Measurements from ENCODE around the gene SNPH.

DNA sequence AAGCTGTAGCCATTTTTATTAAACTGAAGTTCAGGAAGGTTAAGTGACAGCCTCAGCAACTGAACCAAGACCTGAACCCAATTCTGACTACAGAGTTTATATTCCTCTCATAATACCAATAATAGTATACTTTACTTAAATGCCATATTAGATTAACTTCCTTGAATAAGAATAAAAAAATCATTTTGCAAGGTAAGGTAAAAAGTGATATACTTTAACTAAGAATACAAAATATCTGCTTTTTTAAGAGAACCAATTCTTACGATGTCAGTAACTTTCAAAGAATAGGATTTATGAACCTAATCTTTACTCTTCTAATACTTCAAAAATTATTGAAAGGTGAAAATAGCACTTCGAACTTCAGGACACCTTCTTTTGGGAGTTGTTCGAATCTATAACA, 36.6 kb upstream of the SNPH start:
- TF ChIP-seq CTCF (IDR thresholded peaks at IDR 0.05) (no peak), POLR2AphosphoS5 (IDR thresholded peaks at IDR 0.05) (no peak), POLR2A (IDR thresholded peaks at IDR 0.05) (no peak), EP300 (IDR thresholded peaks at IDR 0.05) (no peak)

Measured in upper lobe of left lung (tissue), 4 donors.